Liver (tissue), 9 donors: ENCODE measurements around the gene ARHGEF3. TPM values are rescaled to one million over a fixed set of nuclear protein-coding genes. Genes with fewer than 3 reads are reported as not detected.

Experiments used
- DNase-seq: peaks from one replicate; pipeline ENCODE4 v3.0.0-alpha.2; 2017; ENCODE audit warnings: low spot score
- H3K27ac ChIP-seq, 2 donors: one replicate each; pipeline ENCODE4 v1.7.0; 2013; ENCODE audit warnings: inconsistent platforms in 2 of 2, low read length in 2 of 2, control low read depth in 1 of 2, low read depth in 1 of 2, mild to moderate bottlenecking in 1 of 2
- H3K27me3 ChIP-seq, 4 donors: one replicate each; pipeline versions ENCODE4 v1.6.1 to v1.7.0; 2013; ENCODE audit warnings: low read length in 3 of 4, inconsistent platforms in 1 of 4, mild to moderate bottlenecking in 1 of 4, moderate library complexity in 1 of 4; ENCODE audit not compliant: control insufficient read depth in 4 of 4, insufficient read depth in 4 of 4
- H3K36me3 ChIP-seq, 4 donors: one replicate each; pipeline versions ENCODE4 v1.6.1 to v1.7.0; 2013; ENCODE audit warnings: low read length in 3 of 4, mild to moderate bottlenecking in 3 of 4, low read depth in 1 of 4, moderate library complexity in 1 of 4; ENCODE audit not compliant: control insufficient read depth in 4 of 4, insufficient read depth in 3 of 4
- H3K4me1 ChIP-seq, 4 donors: one replicate each; pipeline versions ENCODE4 v1.6.1 to v1.7.0; 2013; ENCODE audit warnings: low read length in 3 of 4, mild to moderate bottlenecking in 3 of 4, moderate library complexity in 1 of 4; ENCODE audit not compliant: control insufficient read depth in 4 of 4, insufficient read depth in 4 of 4
- H3K4me3 ChIP-seq, 3 donors: one replicate each; pipeline versions ENCODE4 v1.6.1 to v1.7.0; 2013; ENCODE audit warnings: low read length in 3 of 3, control low read depth in 1 of 3, low read depth in 1 of 3, mild to moderate bottlenecking in 1 of 3
- H3K9ac ChIP-seq, 2 donors: one replicate each; pipeline ENCODE4 v1.7.0; 2013; ENCODE audit warnings: low read length in 2 of 2, mild to moderate bottlenecking in 2 of 2, moderate library complexity in 2 of 2, control low read depth in 1 of 2, low read depth in 1 of 2
- H3K9me3 ChIP-seq, 4 donors: one replicate each; pipeline versions ENCODE4 v1.6.1 to v1.7.0; 2013; ENCODE audit warnings: low read length in 3 of 4; ENCODE audit not compliant: control insufficient read depth in 4 of 4
- EGR1 ChIP-seq, 2 donors: IDR thresholded peaks; 2 replicates each; pipeline ENCODE4 v1.6.1; 2016 to 2018; ENCODE audit warnings: antibody characterized with exemption in 2 of 2, low read depth in 2 of 2
- FOXA1 ChIP-seq: IDR thresholded peaks from 2 replicates; pipeline ENCODE4 v1.6.1; 2016; ENCODE audit warnings: antibody characterized with exemption
- FOXA2 ChIP-seq: IDR thresholded peaks from 2 replicates; pipeline ENCODE4 v1.6.1; 2016; ENCODE audit warnings: antibody characterized with exemption
- GABPA ChIP-seq, 2 donors: IDR thresholded peaks in 1 of 2; conservative IDR thresholded peaks in 1 of 2; 2 replicates each; pipeline ENCODE4 v1.6.1; 2016; ENCODE audit warnings: antibody characterized with exemption in 2 of 2, mild to moderate bottlenecking in 1 of 2, moderate library complexity in 1 of 2
- HNF4A ChIP-seq, 2 donors: conservative IDR thresholded peaks; 2 replicates each; pipeline ENCODE4 v1.6.1; 2016; ENCODE audit warnings: antibody characterized with exemption in 2 of 2, mild to moderate bottlenecking in 2 of 2
- HNF4G ChIP-seq: IDR thresholded peaks from 2 replicates; pipeline ENCODE4 v1.6.1; 2016; ENCODE audit warnings: antibody characterized with exemption
- JUND ChIP-seq, 2 donors: IDR thresholded peaks; 2 replicates each; pipeline ENCODE4 v1.6.1; 2016; ENCODE audit warnings: antibody characterized with exemption in 2 of 2
- NR2F2 ChIP-seq: IDR thresholded peaks from 2 replicates; pipeline ENCODE4 v1.6.1; 2016; ENCODE audit warnings: antibody characterized with exemption
- RAD21 ChIP-seq, 2 donors: IDR thresholded peaks; 2 replicates each; pipeline ENCODE4 v1.6.1; 2016; ENCODE audit warnings: antibody characterized with exemption in 2 of 2, mild to moderate bottlenecking in 2 of 2
- RXRA ChIP-seq, 2 donors: IDR thresholded peaks; 2 replicates each; pipeline ENCODE4 v1.6.1; 2017 to 2018; ENCODE audit warnings: antibody characterized with exemption in 2 of 2, mild to moderate bottlenecking in 1 of 2
- SP1 ChIP-seq: IDR thresholded peaks from 2 replicates; pipeline ENCODE4 v1.6.1; 2018; ENCODE audit warnings: antibody characterized with exemption, mild to moderate bottlenecking
- TAF1 ChIP-seq: conservative IDR thresholded peaks from 2 replicates; pipeline ENCODE4 v1.6.1; 2016; ENCODE audit warnings: antibody characterized with exemption, mild to moderate bottlenecking
- YY1 ChIP-seq: IDR thresholded peaks from 2 replicates; pipeline ENCODE4 v1.6.1; 2016; ENCODE audit warnings: antibody characterized with exemption, mild to moderate bottlenecking
- WGBS: extraction: QIAGEN DNeasy Blood & Tissue Kit; methylation state at CpG from one replicate; pipeline ENCODE4 v1.1.7; 2013; 5-methylcytosine and 5-hydroxymethylcytosine counted together
- polyA plus RNA-seq, 2 donors: library from polyadenylated mRNA; stranded (reverse) in 1 of 2; unstranded in 1 of 2; fragments of 200-250 nt in 1 of 2; fragments of >200 nt in 1 of 2; fragmentation: Nextera tagmentation in 1 of 2; extraction: Ambion mirVana in 1 of 2; gene quantifications; one replicate each; pipeline versions ENCODE4 v1.2.1 to v1.2.3, GENCODE V29; 2013 to 2015
- total RNA-seq, 2 donors: library from RNA; depleted of rRNA; stranded (reverse); fragments of >200 nt; gene quantifications; one replicate each; pipeline ENCODE4 v1.2.3, GENCODE V29; 2014
- TF ChIP-seq, protein P1 (sequence below): IDR thresholded peaks from 2 replicates; pipeline ENCODE4 v1.6.1; 2016; ENCODE audit warnings: antibody characterized with exemption
- TF ChIP-seq, protein P2 (sequence below): fragments of 150-350 bp; IDR thresholded peaks from 2 replicates; pipeline ENCODE4 v1.5.1; 2017; ENCODE audit warnings: improper control_type of control experiment, low read depth, low read length; ENCODE audit not compliant: missing input control
- TF ChIP-seq, protein P3 (sequence below): IDR thresholded peaks from 2 replicates; pipeline ENCODE4 v1.6.1; 2016; ENCODE audit warnings: antibody characterized with exemption
- TF ChIP-seq, protein P4 (sequence below): IDR thresholded peaks from 2 replicates; pipeline ENCODE4 v1.6.1; 2016; ENCODE audit warnings: antibody characterized with exemption, mild to moderate bottlenecking
- TF ChIP-seq, protein P5 (sequence below): IDR thresholded peaks from 2 replicates; pipeline ENCODE4 v1.6.1; 2016; ENCODE audit warnings: antibody characterized with exemption
- donor health status: healthy.
- donor health status: healthy.
- donor health status: healthy.
- donor health status: healthy.
- donor health status: healthy.

Gene ARHGEF3
- total and polyA plus RNA-seq, 4 donors: 1.6 to 7.9 (median 2.0) TPM

DNA sequence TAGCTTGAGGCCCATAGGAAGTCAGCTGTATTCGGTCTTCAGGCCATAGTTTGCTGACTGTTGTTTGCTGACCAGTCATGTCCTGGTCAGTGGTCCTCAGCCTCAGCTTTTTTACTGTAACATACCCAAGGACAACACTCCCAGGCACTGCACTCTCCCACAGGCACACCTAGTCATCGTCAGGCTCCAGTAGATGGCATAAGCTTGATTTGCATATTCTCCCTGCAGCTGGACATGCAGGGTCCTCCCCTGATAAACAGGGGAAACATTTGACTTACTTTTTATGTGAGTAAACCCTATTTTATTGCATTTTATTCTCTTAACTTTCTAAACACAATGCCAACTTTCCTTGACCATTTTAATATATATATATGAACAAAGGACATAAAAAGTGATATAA, 22.9 kb downstream of the ARHGEF3 start:
- H3K27ac ChIP-seq: no peak overlapping the region
- no peaks in the 10 kb centered on the region for H3K36me3 ChIP-seq
- no peaks in the 10 kb centered on the region for H3K9me3 ChIP-seq
- H3K4me1 ChIP-seq: peaks cover 3 to 24% (median 20%) of the 10 kb centered on the region in 4 donors
- H3K4me3 ChIP-seq: no peak overlapping the region
- no peak overlapping the region for H3K9ac ChIP-seq
- H3K27me3 ChIP-seq: no peaks in the 10 kb centered on the region
- WGBS: 80% methylated on average over 2 of the region's 2 CpGs
- DNase-seq: no peak
- TF ChIP-seq, protein P1, sequence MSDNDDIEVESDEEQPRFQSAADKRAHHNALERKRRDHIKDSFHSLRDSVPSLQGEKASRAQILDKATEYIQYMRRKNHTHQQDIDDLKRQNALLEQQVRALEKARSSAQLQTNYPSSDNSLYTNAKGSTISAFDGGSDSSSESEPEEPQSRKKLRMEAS: no peak

DNA sequence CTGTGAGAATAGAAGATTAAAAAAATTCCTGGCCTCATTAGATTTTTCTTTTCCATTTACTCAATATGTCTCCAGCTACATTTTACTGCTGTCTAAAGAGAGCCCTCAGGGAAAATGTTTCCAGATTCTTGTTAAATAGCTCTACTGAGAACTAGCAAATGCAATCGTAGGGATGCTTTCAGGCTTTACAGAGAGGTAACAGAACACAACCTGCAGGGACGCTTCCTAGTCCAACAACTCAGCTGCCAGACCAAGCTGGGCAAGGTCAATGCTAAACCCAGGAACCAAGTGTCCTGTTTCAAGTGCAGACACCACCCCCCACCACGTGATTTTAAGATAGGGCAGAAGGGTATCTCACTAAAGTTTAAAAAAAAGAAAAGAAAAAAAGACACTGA, 25.2 kb downstream of the ARHGEF3 start:
- no peak overlapping the region for H3K27ac ChIP-seq
- H3K9ac ChIP-seq: no peak overlapping the region
- H3K27me3 ChIP-seq: no peaks in the 10 kb centered on the region
- TF ChIP-seq HNF4A (conservative IDR thresholded peaks at IDR 0.05): no peak
- TF ChIP-seq RXRA (IDR thresholded peaks at IDR 0.05): no peak
- no peak for TF ChIP-seq HNF4G
- TF ChIP-seq NR2F2: no peak
- no peak for TF ChIP-seq RAD21 (IDR thresholded peaks at IDR 0.05)
- no peak for TF ChIP-seq TAF1
- no peak for TF ChIP-seq GABPA (IDR thresholded peaks at IDR 0.05 in 1 of 2, conservative IDR thresholded peaks at IDR 0.05 in 1 of 2)
- no peak for TF ChIP-seq EGR1 (IDR thresholded peaks at IDR 0.05; ENCODE audit: low read depth in 2 of 2)
- TF ChIP-seq, protein P1: no peak
- no peak for TF ChIP-seq FOXA1
- TF ChIP-seq SP1: no peak
- TF ChIP-seq, protein P2, sequence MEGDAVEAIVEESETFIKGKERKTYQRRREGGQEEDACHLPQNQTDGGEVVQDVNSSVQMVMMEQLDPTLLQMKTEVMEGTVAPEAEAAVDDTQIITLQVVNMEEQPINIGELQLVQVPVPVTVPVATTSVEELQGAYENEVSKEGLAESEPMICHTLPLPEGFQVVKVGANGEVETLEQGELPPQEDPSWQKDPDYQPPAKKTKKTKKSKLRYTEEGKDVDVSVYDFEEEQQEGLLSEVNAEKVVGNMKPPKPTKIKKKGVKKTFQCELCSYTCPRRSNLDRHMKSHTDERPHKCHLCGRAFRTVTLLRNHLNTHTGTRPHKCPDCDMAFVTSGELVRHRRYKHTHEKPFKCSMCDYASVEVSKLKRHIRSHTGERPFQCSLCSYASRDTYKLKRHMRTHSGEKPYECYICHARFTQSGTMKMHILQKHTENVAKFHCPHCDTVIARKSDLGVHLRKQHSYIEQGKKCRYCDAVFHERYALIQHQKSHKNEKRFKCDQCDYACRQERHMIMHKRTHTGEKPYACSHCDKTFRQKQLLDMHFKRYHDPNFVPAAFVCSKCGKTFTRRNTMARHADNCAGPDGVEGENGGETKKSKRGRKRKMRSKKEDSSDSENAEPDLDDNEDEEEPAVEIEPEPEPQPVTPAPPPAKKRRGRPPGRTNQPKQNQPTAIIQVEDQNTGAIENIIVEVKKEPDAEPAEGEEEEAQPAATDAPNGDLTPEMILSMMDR: no peak
- TF ChIP-seq, protein P3, sequence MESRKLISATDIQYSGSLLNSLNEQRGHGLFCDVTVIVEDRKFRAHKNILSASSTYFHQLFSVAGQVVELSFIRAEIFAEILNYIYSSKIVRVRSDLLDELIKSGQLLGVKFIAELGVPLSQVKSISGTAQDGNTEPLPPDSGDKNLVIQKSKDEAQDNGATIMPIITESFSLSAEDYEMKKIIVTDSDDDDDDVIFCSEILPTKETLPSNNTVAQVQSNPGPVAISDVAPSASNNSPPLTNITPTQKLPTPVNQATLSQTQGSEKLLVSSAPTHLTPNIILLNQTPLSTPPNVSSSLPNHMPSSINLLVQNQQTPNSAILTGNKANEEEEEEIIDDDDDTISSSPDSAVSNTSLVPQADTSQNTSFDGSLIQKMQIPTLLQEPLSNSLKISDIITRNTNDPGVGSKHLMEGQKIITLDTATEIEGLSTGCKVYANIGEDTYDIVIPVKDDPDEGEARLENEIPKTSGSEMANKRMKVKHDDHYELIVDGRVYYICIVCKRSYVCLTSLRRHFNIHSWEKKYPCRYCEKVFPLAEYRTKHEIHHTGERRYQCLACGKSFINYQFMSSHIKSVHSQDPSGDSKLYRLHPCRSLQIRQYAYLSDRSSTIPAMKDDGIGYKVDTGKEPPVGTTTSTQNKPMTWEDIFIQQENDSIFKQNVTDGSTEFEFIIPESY: no peak
- TF ChIP-seq, protein P4, sequence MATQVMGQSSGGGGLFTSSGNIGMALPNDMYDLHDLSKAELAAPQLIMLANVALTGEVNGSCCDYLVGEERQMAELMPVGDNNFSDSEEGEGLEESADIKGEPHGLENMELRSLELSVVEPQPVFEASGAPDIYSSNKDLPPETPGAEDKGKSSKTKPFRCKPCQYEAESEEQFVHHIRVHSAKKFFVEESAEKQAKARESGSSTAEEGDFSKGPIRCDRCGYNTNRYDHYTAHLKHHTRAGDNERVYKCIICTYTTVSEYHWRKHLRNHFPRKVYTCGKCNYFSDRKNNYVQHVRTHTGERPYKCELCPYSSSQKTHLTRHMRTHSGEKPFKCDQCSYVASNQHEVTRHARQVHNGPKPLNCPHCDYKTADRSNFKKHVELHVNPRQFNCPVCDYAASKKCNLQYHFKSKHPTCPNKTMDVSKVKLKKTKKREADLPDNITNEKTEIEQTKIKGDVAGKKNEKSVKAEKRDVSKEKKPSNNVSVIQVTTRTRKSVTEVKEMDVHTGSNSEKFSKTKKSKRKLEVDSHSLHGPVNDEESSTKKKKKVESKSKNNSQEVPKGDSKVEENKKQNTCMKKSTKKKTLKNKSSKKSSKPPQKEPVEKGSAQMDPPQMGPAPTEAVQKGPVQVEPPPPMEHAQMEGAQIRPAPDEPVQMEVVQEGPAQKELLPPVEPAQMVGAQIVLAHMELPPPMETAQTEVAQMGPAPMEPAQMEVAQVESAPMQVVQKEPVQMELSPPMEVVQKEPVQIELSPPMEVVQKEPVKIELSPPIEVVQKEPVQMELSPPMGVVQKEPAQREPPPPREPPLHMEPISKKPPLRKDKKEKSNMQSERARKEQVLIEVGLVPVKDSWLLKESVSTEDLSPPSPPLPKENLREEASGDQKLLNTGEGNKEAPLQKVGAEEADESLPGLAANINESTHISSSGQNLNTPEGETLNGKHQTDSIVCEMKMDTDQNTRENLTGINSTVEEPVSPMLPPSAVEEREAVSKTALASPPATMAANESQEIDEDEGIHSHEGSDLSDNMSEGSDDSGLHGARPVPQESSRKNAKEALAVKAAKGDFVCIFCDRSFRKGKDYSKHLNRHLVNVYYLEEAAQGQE: no peak
- TF ChIP-seq JUND (IDR thresholded peaks at IDR 0.05): no peak
- TF ChIP-seq, protein P5, sequence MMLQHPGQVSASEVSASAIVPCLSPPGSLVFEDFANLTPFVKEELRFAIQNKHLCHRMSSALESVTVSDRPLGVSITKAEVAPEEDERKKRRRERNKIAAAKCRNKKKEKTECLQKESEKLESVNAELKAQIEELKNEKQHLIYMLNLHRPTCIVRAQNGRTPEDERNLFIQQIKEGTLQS: no peak
- TF ChIP-seq FOXA2: no peak
- TF ChIP-seq YY1: no peak
- 83% methylated on average over 3 of the region's 3 CpGs for WGBS
- DNase-seq: no peak
- no peaks in the 10 kb centered on the region for H3K36me3 ChIP-seq
- no peak overlapping the region for H3K4me3 ChIP-seq
- peaks cover 0 to under 1% (median 0%) of the 10 kb centered on the region in 4 donors for H3K4me1 ChIP-seq
- H3K9me3 ChIP-seq: no peaks in the 10 kb centered on the region
